Measurements from ENCODE around the gene GSX2.

GRCh38 chr4:54118850-54119589 is 19.1 kb downstream of the GSX2 start:
- TF ChIP-seq CTCF (IDR thresholded peaks at IDR 0.05) = no peak
- TF ChIP-seq POLR2A (IDR thresholded peaks at IDR 0.05) = no peak
